HG02852 (cell line): ENCODE data around the gene CIBAR2.

Experiments used
- ATAC-seq: cut with Tn5 transposase; IDR thresholded peaks from one replicate; pipeline ENCODE4 v1.9.1; 2021; ENCODE audit warnings: mild to moderate bottlenecking, moderate library complexity; ENCODE audit not compliant: unreplicated experiment

CIBAR2 gene

GRCh38 chr16:85112364-85112763, at the start of gene CIBAR2:
Gene CIBAR2, minus strand, starts transcription at chr16:85112472. Its CDS starts 120 bp downstream, at chr16:85112352.
- no peak for ATAC-seq

DNA sequence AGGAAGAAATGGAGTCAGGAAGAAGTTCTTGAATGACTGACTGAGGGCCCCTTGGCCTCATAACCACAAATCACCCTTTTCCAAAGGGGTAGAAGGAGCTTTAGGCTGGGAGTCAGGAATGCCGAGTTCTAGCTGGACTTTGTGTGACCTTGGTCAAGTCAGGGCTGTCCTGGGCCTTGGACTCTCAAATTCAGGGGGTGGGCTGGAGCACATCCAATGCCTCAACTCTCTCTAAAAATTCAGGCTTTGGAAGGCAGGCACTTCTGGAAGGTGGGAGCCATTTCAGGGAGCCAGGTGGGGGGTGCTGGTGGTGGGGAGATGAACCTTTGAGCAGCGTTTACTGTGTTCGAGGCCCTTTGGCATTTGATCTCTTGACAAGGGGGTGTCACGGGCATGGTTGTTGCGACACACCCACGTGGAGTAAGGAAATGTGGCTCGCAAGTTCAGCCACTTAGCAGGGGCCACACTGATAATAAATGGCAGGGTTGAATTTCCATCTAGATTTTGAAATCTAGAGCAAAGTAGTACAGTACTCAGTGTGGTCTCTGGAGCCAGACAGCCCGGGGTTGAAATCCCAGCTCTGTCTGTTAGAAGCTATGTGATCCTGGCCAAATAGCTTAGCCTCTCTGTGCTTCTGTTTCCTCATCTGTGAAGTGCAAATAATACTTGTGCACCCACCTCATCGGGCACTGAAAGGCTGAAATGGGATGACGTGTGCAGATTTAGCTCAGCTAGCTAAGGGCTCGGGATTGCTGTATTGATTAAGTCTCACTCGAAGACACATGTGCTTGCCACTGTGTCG, 47.1 kb upstream of the CIBAR2 start:
- no peak for ATAC-seq

GRCh38 chr16:85158743-85159178, 46.5 kb upstream of the CIBAR2 start:
- no peak for ATAC-seq

DNA sequence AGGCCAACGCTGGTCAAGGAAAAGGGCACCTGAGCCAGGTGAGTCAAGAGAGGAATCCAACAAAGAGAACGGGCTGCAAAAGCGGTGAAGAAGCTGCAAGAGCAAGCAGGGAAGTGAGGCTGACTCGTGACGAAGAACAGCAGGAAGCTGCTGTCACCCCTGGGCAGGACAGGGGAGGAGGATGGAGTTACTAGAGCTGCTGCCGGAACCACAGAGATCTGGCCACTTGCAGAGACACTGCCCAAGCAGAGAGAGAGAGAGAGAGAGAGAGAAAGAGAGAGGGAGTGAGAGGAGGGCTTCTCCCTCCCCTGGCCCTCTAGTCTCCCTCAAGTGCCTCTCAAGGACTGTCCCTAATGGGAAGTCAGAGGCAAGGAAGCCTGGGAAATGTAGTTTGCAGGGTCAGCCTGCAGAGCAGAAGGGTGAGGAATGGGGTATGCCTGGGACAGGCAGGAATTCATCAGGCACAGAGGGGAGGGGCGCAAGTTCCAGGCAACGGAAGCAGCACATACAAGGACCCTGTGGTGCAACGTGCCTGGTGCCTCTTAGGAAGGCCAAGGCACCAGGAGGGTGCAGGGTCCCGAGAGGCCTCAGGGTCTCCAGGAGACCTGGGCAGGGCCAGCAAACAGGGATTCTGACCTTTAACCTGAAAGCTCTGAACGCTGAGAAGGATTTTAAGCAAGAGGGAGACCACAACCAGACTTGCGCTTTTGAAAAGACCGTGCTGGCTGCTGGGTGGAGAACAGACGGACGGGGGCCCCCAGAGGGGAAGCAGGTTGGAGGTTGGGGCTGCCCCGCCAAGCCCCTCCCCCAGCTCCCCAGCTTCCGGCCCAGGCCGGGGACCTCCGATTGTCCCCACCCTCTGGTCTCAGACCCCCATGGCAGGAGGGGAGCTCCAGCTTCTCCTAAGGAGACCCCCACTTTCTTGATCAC, 45.8 kb upstream of the CIBAR2 start:
- ATAC-seq = no peak

DNA sequence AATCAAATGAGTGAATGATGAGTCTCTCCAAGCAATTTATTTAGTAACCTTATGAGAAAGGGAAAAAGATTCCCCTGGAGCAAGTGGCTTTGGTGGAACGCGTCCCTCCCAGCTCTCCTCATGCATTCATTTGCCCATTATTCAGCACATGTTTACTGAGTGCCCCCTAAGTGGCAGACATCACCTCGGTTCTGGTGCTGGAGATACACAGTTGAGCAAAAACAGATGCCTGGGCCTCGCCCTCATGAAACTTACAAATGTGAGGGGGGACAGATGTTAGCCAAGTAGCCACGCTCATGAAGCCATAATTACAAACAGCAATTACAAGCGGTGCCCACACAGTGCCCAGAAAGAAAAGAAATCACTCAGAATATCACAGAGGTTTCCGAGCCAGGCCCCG, 45.1 kb upstream of the CIBAR2 start:
- ATAC-seq = no peak

GRCh38 chr16:85156869-85157268, 44.6 kb upstream of the CIBAR2 start:
- ATAC-seq = no peak

- ATAC-seq = no peak
Measured at GRCh38 chr16:85156440-85156839, 44.2 kb upstream of the CIBAR2 start.

GRCh38 chr16:85153656-85154091, 41.4 kb upstream of the CIBAR2 start:
- no peak for ATAC-seq

GRCh38 chr16:85153046-85153445, 40.8 kb upstream of the CIBAR2 start:
- no peak for ATAC-seq

DNA sequence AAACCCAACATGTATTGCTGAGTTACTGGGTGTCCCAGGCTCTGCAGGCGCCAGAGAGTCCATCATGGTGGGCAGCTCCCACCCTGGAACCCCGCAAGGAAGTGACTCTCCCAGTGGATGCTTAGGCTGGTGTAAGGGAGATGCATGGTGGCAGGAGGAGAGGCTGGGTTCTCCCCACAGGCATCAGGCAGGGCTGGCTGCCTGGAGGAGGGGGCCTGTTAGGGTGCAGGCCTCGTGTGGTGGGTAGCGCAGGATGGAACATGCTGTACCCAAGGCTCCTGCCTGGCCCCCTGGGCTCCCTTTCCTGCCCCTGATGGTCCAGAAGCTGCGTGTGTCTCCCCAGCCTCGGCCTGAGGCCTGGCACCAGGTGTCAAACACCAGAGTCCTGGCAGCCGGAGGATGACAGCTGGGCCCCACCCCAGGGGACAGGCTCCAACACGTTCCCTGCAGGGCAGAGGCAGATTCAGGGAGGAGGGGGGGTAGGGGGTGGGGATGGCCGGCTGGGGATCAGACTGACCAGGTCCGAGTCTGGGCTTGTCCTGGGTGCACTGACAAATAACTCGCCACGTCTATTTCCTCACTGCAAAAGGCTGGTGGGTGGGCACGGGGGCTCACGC, 40.2 kb upstream of the CIBAR2 start:
- ATAC-seq = no peak

DNA sequence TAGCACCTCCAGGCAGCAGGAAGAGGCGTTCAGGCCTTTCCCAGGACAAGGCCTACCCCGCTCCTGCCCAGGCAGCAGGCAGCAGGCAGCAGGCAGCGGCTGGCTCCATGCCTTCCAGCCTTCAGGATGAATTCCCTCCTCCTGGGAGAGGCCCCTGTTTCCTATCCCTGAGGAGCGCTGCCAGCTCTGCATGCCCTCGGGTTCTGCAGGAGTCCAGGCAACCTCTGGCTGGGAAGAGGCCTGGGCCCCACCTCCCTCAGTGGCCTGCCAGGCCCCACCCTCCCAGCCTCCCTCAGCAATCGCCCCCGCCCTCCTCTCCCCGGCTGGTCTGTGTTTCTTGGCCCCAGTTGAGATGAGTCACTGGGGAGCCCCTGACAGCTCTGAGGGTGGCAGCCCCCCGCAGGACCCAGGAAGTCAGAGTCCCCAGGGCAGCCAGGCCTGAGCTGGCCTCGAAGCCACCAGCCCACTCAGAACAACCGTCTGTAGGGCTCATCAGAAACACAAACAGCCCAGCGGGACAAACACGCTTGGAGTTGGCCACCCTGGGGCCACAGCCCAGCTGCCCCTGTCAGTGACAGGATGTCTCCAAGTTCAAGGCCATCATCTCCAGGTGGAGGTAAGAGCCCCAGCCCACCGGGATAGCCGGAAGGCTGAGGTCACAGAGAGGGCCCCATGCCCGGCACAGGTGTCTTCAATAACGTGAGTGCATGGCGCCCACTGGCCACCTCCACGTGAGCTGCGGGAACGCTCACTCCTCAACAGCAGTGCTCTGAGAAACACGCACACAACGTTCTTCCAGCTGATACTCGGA, 39.5 kb upstream of the CIBAR2 start:
- ATAC-seq = no peak

- ATAC-seq = no peak
Measured at GRCh38 chr16:85151079-85151602, 38.9 kb upstream of the CIBAR2 start.

DNA sequence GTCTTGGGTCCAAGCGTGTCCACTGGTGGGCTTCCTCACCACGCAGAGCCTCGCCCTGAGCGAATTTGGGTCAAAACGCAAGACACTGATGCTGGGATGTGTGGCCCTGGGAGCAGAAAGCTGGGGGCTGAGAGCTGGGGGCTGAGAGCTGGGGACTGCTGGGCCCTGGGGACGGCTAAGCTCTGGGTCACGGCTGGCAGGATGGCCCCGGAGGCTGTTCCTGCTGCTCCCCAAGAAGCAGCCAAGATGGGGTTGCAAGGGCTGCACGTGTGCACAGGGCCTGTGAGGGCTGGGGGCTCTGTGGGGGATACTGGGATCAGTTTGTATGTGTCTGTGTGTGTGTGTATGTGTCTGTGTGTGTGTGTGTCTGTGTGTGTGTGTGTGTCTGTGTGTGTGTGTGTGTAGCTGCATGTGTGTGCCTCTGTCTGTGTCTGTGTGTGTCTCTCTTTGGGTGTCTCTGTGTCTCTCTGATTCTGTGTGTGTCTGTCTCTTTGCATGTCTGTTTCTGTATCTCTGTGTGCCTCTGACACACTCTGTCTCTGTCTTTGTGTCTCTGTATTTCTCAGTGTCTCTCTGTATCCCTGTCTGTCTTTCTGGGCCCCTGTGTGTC, 38.2 kb upstream of the CIBAR2 start:
- no peak for ATAC-seq

DNA sequence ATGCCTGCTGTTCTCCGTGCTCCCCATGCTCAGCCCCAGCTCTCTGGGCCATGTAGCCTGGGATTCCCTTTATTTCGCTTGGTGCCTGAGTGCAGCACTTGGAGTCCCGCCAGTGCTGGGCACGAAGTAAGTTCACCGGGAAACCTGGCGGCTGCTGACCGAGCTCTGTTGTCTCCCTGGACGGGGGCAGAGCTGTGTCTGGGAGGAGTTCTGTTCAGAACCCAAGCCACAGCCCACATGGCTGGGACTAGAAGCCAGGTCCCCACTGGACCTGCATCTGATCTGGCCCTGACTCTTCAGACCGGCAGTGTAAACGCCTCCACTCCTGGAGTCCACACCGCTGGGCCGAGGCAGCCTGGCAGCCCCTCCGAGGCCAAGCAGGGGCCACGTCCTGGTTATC, 37.5 kb upstream of the CIBAR2 start:
- ATAC-seq = no peak

DNA sequence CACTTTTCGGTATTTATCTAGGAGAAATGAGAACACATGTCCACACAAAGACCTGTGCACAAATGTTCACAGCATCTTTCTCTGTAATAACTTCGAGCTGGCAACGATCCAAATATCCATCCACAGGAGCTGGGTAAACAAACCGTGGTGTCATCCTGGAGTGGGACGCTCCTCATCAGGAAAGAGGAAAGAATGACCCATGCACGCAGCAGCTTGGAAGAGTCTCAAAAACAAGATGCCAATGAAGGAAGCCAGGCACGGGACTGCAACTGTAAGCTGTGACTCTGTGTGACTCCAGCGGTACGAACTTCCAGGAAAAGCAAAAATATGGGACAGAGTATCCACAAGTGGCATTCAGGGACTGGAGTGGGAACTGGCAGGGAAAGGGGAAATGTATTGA, 36.7 kb upstream of the CIBAR2 start:
- no peak for ATAC-seq

DNA sequence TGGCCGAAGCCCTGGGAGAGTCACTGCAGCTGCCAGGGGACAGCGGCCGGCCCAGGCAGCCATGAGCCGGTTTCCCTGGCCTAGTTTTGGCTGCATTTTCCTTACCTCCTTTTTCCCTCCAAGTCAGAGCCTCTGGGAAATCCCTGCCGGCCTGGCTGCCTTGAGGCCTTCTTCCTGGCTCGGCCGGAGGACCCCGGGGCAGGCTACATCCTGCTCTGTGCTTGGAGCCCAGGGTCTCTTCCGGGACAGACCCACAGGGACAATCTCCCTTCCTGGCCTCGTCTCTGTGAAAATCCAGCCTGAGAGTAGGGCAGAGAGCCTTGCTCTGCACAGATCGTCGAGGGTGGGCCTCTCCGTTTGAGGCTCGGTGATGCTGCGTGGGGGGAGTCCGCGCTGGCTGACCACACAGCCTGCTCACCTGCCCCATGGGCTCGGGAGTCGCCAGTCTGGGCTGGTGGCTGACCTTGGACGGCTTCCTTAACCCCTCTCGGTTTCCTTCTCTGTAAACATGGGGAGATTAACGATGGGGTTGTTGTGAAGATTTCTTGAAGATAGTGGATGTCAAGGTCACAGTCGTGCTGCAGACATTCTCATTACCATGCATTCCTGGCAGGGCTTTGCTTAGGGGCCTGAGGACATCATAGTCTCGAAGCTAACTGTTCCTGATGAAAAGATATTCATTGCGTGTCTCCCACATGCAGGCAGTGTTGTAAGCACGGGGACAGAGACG, 34.8 kb upstream of the CIBAR2 start:
- no peak for ATAC-seq

- no peak for ATAC-seq
Measured at GRCh38 chr16:85146532-85146797, 34.2 kb upstream of the CIBAR2 start.

DNA sequence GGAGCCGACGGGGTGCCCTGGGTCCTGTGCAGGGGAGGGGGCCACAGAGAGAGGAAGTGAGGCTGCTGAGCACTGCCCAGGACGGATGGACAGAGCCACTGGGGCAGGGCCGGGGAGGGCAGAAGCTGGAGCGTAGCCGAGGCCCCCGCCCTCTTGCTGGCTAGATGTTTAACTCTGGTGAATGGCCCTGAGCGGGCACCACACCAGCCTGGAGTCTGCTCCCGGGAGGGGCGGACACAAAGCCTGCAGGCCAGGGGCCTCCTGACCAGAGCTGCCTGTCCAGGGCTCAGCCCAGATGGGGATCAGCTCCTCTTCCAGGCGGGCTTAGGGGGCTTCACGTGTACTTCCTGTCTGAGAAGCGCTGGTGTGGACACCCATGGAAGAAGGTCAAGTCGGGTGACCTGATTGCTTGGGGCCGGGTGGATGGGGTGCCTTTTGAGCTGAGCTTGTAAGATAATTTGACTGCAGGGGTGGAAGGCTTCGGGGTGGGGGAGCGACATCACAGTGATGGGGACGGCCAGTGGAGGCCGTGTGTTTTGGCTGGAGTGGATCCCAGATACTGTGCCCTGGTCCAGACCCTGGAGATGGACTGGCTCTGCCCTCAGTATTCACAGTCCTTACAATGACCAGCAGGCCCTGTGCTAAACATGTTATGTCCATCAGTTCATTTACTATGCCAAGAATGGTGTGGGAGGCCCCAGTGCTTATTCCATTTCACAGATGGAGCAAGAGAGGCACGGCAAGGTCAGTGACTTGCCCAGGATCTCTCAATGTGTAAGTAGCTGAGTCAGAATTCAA, 33.7 kb upstream of the CIBAR2 start:
- ATAC-seq = no peak

DNA sequence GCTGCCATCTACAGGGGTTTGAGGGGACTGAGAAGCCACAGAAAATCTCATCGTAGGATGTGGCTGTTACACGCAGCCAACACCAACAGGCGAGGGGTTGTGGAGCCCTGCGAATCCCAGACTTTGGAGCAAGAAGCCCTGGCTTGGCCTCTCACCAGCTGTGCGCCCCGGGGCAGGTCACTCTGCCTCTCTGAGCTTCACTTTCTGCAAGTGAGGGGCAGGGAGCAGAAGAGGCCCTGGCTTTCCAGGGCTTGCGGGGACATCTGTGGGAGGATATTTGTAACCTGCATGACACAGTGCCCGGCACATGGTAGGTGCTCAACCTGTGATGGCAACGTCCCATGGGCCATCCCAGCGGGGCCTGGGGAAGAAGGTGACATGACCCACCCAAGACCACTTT, 32.9 kb upstream of the CIBAR2 start:
- ATAC-seq = no peak
